Esophagus mucosa (tissue), 1 donor: Measurements from ENCODE around the gene GANAB. TPM values are rescaled to one million over a fixed set of nuclear protein-coding genes. Genes with fewer than 3 reads are reported as not detected.

Experiments used
- total RNA-seq: library from RNA; stranded (reverse); gene quantifications from one replicate; pipeline ENCODE4 v1.2.4, GENCODE V29; 2023
- donor health status: DM: yes; HTN: yes; CAD: no.

The GANAB gene
- total RNA-seq, 1 donor from 2014 or later, result 175 TPM

Other genes starting within 250 kb of the GANAB start
- 0.48 TPM for gene SCGB1A1, start 227.6 kb downstream of the GANAB start, total RNA-seq
- gene AHNAK, start 99.8 kb downstream of the GANAB start, total RNA-seq, result 931 TPM
- 1,515 TPM for gene EEF1G, start 72.7 kb downstream of the GANAB start, total RNA-seq
- gene TUT1, start 55.1 kb downstream of the GANAB start, total RNA-seq, result 9.3 TPM
- 88.4 TPM for gene MTA2, start 44.7 kb downstream of the GANAB start, total RNA-seq
- 64.9 TPM for gene EML3, start 33.8 kb downstream of the GANAB start, total RNA-seq
- gene ROM1, start 33.4 kb downstream of the GANAB start, total RNA-seq, result 4.9 TPM
- gene B3GAT3, start 24.6 kb downstream of the GANAB start, total RNA-seq, result 11.3 TPM
- 14.1 TPM for gene INTS5, start 6.7 kb upstream of the GANAB start, total RNA-seq
- 48.7 TPM for gene C11orf98, start 18.6 kb upstream of the GANAB start, total RNA-seq
- gene CSKMT, start 18.7 kb upstream of the GANAB start, total RNA-seq, result 20.2 TPM
- gene UQCC3, start 25.1 kb upstream of the GANAB start, total RNA-seq, result 8.8 TPM
- 4.7 TPM for gene LBHD1, start 25.7 kb upstream of the GANAB start, total RNA-seq
- gene UBXN1, start 32.5 kb upstream of the GANAB start, total RNA-seq, result 65.6 TPM
- 1.1 TPM for gene LRRN4CL, start 42.9 kb upstream of the GANAB start, total RNA-seq
- gene BSCL2, start 60.8 kb upstream of the GANAB start, total RNA-seq, result 42.4 TPM
- not detected for gene GNG3, start 61.1 kb upstream of the GANAB start, total RNA-seq
- gene HNRNPUL2, start 80.8 kb upstream of the GANAB start, total RNA-seq, result 29.5 TPM
- gene TTC9C, start 81.9 kb upstream of the GANAB start, total RNA-seq, result 13.5 TPM
- gene ZBTB3, start 107.5 kb upstream of the GANAB start, total RNA-seq, result 8.0 TPM
- 75.5 TPM for gene POLR2G, start 115.0 kb upstream of the GANAB start, total RNA-seq
- 10.3 TPM for gene TAF6L, start 124.8 kb upstream of the GANAB start, total RNA-seq
- gene TMEM179B, start 140.8 kb upstream of the GANAB start, total RNA-seq, result 30.2 TPM
- 10.0 TPM for gene TMEM223, start 145.4 kb upstream of the GANAB start, total RNA-seq
- 39.1 TPM for gene NXF1, start 158.8 kb upstream of the GANAB start, total RNA-seq
- 25.1 TPM for gene STX5, start 185.4 kb upstream of the GANAB start, total RNA-seq
- gene TEX54, start 186.2 kb upstream of the GANAB start, total RNA-seq, result not detected
- 41.0 TPM for gene WDR74, start 193.0 kb upstream of the GANAB start, total RNA-seq
- gene SLC3A2, start 234.3 kb upstream of the GANAB start, total RNA-seq, result 233 TPM